Neuronal stem cell (in vitro differentiated cells): Measurements from ENCODE around the gene E2F2.
A peak's percentile ranks its signal among the peaks of the same experiment; 100 is the strongest.

Source experiments
- DNase-seq: peaks from one replicate; pipeline ENCODE4 v3.0.0-alpha.2; 2013; ENCODE audit warnings: low spot score
- H2AFZ ChIP-seq: one replicate; pipeline ENCODE4 v1.6.1; 2013; ENCODE audit warnings: mild to moderate bottlenecking, low read length, inconsistent platforms
- H2AK5ac ChIP-seq: 2 replicates; pipeline ENCODE4 v1.6.1; 2013; ENCODE audit warnings: low read depth, mild to moderate bottlenecking, inconsistent platforms, low read length, moderate library complexity, mixed read lengths
- H2BK120ac ChIP-seq: 2 replicates; pipeline ENCODE4 v1.6.1; 2013; ENCODE audit warnings: low read depth, mild to moderate bottlenecking, inconsistent platforms, low read length, moderate library complexity, mixed read lengths
- H2BK12ac ChIP-seq: one replicate; pipeline ENCODE4 v1.6.1; 2013; ENCODE audit warnings: low read length, inconsistent platforms
- H2BK15ac ChIP-seq: 2 replicates; pipeline ENCODE4 v1.6.1; 2013; ENCODE audit warnings: mild to moderate bottlenecking, low read length, inconsistent platforms, mixed read lengths
- H2BK5ac ChIP-seq: one replicate; pipeline ENCODE4 v1.6.1; 2013; ENCODE audit warnings: inconsistent platforms, mild to moderate bottlenecking, low read length, moderate library complexity
- H3K14ac ChIP-seq: one replicate; pipeline ENCODE4 v1.6.1; 2013; ENCODE audit warnings: low read length, inconsistent platforms
- H3K18ac ChIP-seq: 2 replicates; pipeline ENCODE4 v1.6.1; 2013; ENCODE audit warnings: low read length, inconsistent platforms
- H3K23ac ChIP-seq: 2 replicates; pipeline ENCODE4 v1.6.1; 2013; ENCODE audit warnings: low read depth, mild to moderate bottlenecking, mixed read lengths, low read length, inconsistent platforms; ENCODE audit not compliant: poor library complexity
- H3K27ac ChIP-seq: replicated peaks from 3 replicates; pipeline ENCODE4 v1.5.1; 2013; ENCODE audit warnings: low read length, inconsistent platforms
- H3K27me3 ChIP-seq, 3 experiments: 2 replicates each; pipeline ENCODE4 v1.6.1; 2013; ENCODE audit warnings: low read length in 3 of 3, mild to moderate bottlenecking in 2 of 3, inconsistent platforms in 1 of 3, low read depth in 1 of 3, mixed read lengths in 1 of 3, moderate library complexity in 1 of 3; ENCODE audit not compliant: control insufficient read depth in 3 of 3, insufficient read depth in 3 of 3
- H3K36me3 ChIP-seq, 2 donors: replicated peaks in 1 of 2; 2 replicates each; pipeline ENCODE4 v1.6.1; 2013; ENCODE audit warnings: low read length in 2 of 2; ENCODE audit not compliant: control insufficient read depth in 2 of 2, insufficient read depth in 2 of 2
- H3K4ac ChIP-seq: 2 replicates; pipeline ENCODE4 v1.6.1; 2013; ENCODE audit warnings: inconsistent platforms, mild to moderate bottlenecking, low read length, moderate library complexity
- H3K4me1 ChIP-seq, 2 donors: 1 replicate in 1 of 2; 2 replicates in 1 of 2; pipeline ENCODE4 v1.6.1; 2013; ENCODE audit warnings: low read length in 2 of 2, low read depth in 1 of 2; ENCODE audit not compliant: control insufficient read depth in 2 of 2, insufficient read depth in 1 of 2
- H3K4me2 ChIP-seq: one replicate; pipeline ENCODE4 v1.6.1; 2013; ENCODE audit warnings: mild to moderate bottlenecking, low read length, inconsistent platforms; ENCODE audit not compliant: insufficient read depth, poor library complexity, severe bottlenecking
- H3K4me3 ChIP-seq, 2 donors: 2 replicates each; pipeline ENCODE4 v1.5.1; 2013; ENCODE audit warnings: low read length in 2 of 2, mild to moderate bottlenecking in 2 of 2, inconsistent platforms in 1 of 2, moderate library complexity in 1 of 2
- H3K79me1 ChIP-seq: one replicate; pipeline ENCODE4 v1.6.1; 2013; ENCODE audit warnings: low read depth, mild to moderate bottlenecking, inconsistent platforms, low read length, moderate library complexity
- H3K9ac ChIP-seq: one replicate; pipeline ENCODE4 v1.6.1; 2013; ENCODE audit warnings: mild to moderate bottlenecking, low read depth, low read length, inconsistent platforms; ENCODE audit not compliant: poor library complexity
- H3K9me3 ChIP-seq, 2 donors: replicated peaks in 1 of 2; 2 replicates each; pipeline versions ENCODE3 to v1.6.1; 2013; ENCODE audit warnings: low read length in 2 of 2, mild to moderate bottlenecking in 2 of 2, inconsistent platforms in 1 of 2, low read depth in 1 of 2, mixed read lengths in 1 of 2, moderate library complexity in 1 of 2; ENCODE audit not compliant: control insufficient read depth in 2 of 2, insufficient read depth in 1 of 2
- H4K8ac ChIP-seq: one replicate; pipeline ENCODE4 v1.6.1; 2013; ENCODE audit warnings: low read depth, mild to moderate bottlenecking, inconsistent platforms, low read length, moderate library complexity
- H4K91ac ChIP-seq: one replicate; pipeline ENCODE4 v1.6.1; 2013; ENCODE audit warnings: low read length, low read depth, mild to moderate bottlenecking, inconsistent platforms; ENCODE audit not compliant: poor library complexity
- WGBS, 2 donors: extraction: QIAGEN DNeasy Blood & Tissue Kit; methylation state at CpG; one replicate each; pipeline ENCODE4 v1.1.7; 2013; ENCODE audit warnings: missing lambda C conversion rate in 2 of 2, mixed read lengths in 1 of 2; ENCODE audit not compliant: insufficient read length in 2 of 2, insufficient replicate concordance in 1 of 2; ENCODE audit errors: extremely low coverage in 2 of 2; 5-methylcytosine and 5-hydroxymethylcytosine counted together

Gene E2F2

GRCh38 chr1:23574265-23574754, 43.3 kb upstream of the E2F2 start:
- Histone ChIP-seq H3K9me3 (no peaks in the 10 kb centered on the region), H3K4ac (no peak overlapping the region), H3K79me1 (no peaks in the 10 kb centered on the region), H3K27me3 (no peaks in the 10 kb centered on the region), H2BK5ac (no peak overlapping the region), H2AK5ac (peak overlapping the region; percentile 15), H4K91ac (no peak overlapping the region), H4K8ac (no peak overlapping the region), H2BK15ac (no peak overlapping the region), H3K4me2 (no peak overlapping the region), H2BK120ac (no peak overlapping the region), H3K36me3 (no peaks in the 10 kb centered on the region), H3K14ac (no peak overlapping the region), H3K4me3 (no peak overlapping the region), H2BK12ac (no peak overlapping the region), H3K27ac (no peak overlapping the region), H3K9ac (no peak overlapping the region), H2AFZ (no peak overlapping the region), H3K23ac (no peak overlapping the region), H3K18ac (peak overlapping the region; percentile 11), H3K4me1 (peaks cover 6 to 25% of the 10 kb centered on the region in 2 donors)
- DNase-seq = no peak
- WGBS, 2 donors = no CpG with 5 or more reads among the region's 2 CpGs

DNA sequence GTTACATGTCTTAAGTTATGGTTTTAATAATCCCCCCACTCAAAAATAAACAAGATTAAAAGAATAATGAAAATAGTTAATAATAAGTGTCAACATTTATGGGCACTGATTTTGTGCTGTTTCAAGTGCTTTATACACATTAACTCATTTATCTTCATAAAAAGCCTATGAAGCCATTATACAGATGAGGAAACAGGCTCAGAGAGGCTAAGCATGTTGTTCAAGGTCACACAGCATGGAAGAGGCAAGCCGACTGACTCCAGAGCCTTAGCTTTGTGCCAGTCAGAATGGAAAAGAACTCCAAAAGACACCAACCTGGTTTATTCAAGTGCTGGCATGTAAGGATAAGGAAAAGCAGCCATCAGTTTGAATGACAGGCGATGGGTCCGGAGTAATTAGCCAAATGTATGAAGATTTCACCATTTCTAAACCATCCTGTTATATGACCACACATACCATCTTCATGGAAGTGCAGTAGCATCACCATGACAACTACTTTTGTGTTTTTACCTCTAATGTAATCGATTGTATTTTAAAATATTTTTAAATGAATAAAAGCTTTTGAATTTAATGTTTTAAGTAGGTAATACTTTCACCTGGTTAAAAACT, 42.6 kb upstream of the E2F2 start:
- no CpG with 5 or more reads among the region's 4 CpGs for WGBS, 2 donors
- Histone ChIP-seq H2AFZ (no peak overlapping the region), H3K18ac (no peak overlapping the region), H3K9ac (no peak overlapping the region), H3K14ac (no peak overlapping the region), H4K8ac (no peak overlapping the region), H4K91ac (no peak overlapping the region), H3K36me3 (no peaks in the 10 kb centered on the region), H3K23ac (no peak overlapping the region), H2BK15ac (no peak overlapping the region), H2BK5ac (no peak overlapping the region), H3K4me2 (no peak overlapping the region), H2BK120ac (no peak overlapping the region), H3K4me3 (no peak overlapping the region), H2BK12ac (no peak overlapping the region), H3K4ac (no peak overlapping the region), H2AK5ac (no peak overlapping the region), H3K79me1 (no peaks in the 10 kb centered on the region), H3K9me3 (no peaks in the 10 kb centered on the region), H3K27me3 (no peaks in the 10 kb centered on the region), H3K4me1 (peaks cover 12 to 31% of the 10 kb centered on the region in 2 donors), H3K27ac (no peak overlapping the region)
- no peak for DNase-seq

GRCh38 chr1:23571465-23571864, 40.4 kb upstream of the E2F2 start:
- H4K91ac ChIP-seq = no peak overlapping the region
- H3K4me3 ChIP-seq = no peak overlapping the region
- H2BK5ac ChIP-seq = no peak overlapping the region
- H3K14ac ChIP-seq = no peak overlapping the region
- peaks cover 16 to 25% of the 10 kb centered on the region in 2 donors for H3K4me1 ChIP-seq
- H2BK15ac ChIP-seq = no peak overlapping the region
- H3K79me1 ChIP-seq = no peaks in the 10 kb centered on the region
- H3K18ac ChIP-seq = no peak overlapping the region
- H3K27me3 ChIP-seq = no peaks in the 10 kb centered on the region
- no peak overlapping the region for H2AK5ac ChIP-seq
- no peak overlapping the region for H3K27ac ChIP-seq
- no peak overlapping the region for H3K23ac ChIP-seq
- no peaks in the 10 kb centered on the region for H3K36me3 ChIP-seq
- no peak for DNase-seq
- H2AFZ ChIP-seq = no peak overlapping the region
- no peak overlapping the region for H3K4me2 ChIP-seq
- no peak overlapping the region for H2BK120ac ChIP-seq
- H3K9ac ChIP-seq = no peak overlapping the region
- no peak overlapping the region for H3K4ac ChIP-seq
- no peaks in the 10 kb centered on the region for H3K9me3 ChIP-seq
- no peak overlapping the region for H2BK12ac ChIP-seq
- H4K8ac ChIP-seq = no peak overlapping the region
- WGBS, 2 donors = no CpG with 5 or more reads among the region's 3 CpGs

GRCh38 chr1:23570001-23570691, 39.1 kb upstream of the E2F2 start:
- no peak overlapping the region for H3K9ac ChIP-seq
- WGBS, 2 donors = no CpG with 5 or more reads among the region's 4 CpGs
- no peak overlapping the region for H3K27ac ChIP-seq
- no peak overlapping the region for H2AFZ ChIP-seq
- no peak overlapping the region for H3K23ac ChIP-seq
- H3K36me3 ChIP-seq = no peaks in the 10 kb centered on the region
- peaks cover 21 to 35% of the 10 kb centered on the region in 2 donors for H3K4me1 ChIP-seq
- no peak overlapping the region for H4K8ac ChIP-seq
- no peak overlapping the region for H4K91ac ChIP-seq
- H2BK12ac ChIP-seq = no peak overlapping the region
- H3K4me3 ChIP-seq = no peak overlapping the region
- H2BK120ac ChIP-seq = peak overlapping the region; percentile 16
- H3K4ac ChIP-seq = no peak overlapping the region
- no peak overlapping the region for H2AK5ac ChIP-seq
- no peak overlapping the region for H3K18ac ChIP-seq
- no peaks in the 10 kb centered on the region for H3K9me3 ChIP-seq
- no peak for DNase-seq
- no peak overlapping the region for H2BK5ac ChIP-seq
- no peak overlapping the region for H2BK15ac ChIP-seq
- no peak overlapping the region for H3K14ac ChIP-seq
- no peaks in the 10 kb centered on the region for H3K27me3 ChIP-seq
- no peaks in the 10 kb centered on the region for H3K79me1 ChIP-seq
- H3K4me2 ChIP-seq = no peak overlapping the region
